ENCODE measurements around the gene ORC5.

- no peak for TF ChIP-seq FOXK2 (IDR thresholded peaks at IDR 0.05)
- TF ChIP-seq BHLHE40 (IDR thresholded peaks at IDR 0.05; ENCODE audit: borderline replicate concordance), result no peak
- no peak for TF ChIP-seq NFRKB (IDR thresholded peaks at IDR 0.05)
- no peak for TF ChIP-seq FOXA1 (IDR thresholded peaks at IDR 0.05)
- TF ChIP-seq SP1 (IDR thresholded peaks at IDR 0.05), result no peak
- no peak for TF ChIP-seq ZNF384 (IDR thresholded peaks at IDR 0.05)
- TF ChIP-seq TARDBP (IDR thresholded peaks at IDR 0.05), result no peak
- no peak for TF ChIP-seq LEF1 (IDR thresholded peaks at IDR 0.05; ENCODE audit: borderline replicate concordance)
- TF ChIP-seq PKNOX1 (IDR thresholded peaks at IDR 0.05), result no peak
- no peak for TF ChIP-seq SUZ12 (IDR thresholded peaks at IDR 0.05)
Measured at GRCh38 chr7:104207348-104207730, 474 bp downstream of the ORC5 start.
